Right forelimb (tissue), 1 donor: ENCODE data around the gene SMARCAL1.

Experiments used
- DNase-seq: peaks from one replicate; pipeline ENCODE4 v3.0.0-alpha.2; 2018

SMARCAL1 gene

DNA sequence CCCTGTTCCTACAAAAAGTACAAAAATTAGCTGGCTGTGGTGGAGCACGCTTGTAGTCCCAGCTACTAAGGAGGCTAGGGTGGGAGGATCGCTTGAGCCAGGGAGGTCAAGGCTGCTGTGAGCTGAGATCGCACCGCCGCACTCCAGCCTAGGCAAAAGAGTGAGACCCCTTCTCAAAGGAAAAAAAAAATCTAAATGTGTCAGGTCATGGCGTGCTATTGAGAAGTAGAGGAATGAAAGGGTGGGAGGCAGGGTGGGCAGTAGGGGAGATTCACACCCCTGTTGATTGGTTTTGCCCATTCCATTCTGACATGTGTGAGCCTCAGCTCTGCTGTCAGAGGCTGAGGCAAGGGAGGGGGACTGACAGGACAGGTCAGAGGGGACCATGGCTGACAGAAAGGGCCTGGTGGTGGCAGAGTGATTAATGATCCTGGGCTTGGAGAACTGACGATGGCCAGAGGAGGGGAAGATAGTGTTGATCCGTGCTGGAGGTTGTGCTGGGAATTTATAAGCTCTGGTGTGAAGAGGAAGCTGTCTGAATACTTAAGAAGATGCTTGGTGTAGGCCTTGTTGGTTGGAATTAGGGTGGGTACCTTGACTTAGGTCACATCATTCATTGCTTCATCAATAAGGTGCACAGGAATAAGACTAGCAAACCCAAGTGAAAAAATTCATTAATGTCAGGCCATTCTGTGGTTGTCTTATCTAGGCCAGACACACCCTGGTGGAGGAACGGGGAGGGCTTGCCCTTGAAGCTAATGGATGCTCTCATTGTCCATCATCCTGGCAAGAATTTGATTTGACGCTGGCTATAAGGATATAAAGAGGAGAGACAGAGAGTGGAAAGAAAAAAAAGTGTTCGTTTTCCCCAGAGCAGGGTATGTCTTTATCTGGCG is 19.1 kb upstream of the SMARCAL1 start:
- DNase-seq: no peak

DNA sequence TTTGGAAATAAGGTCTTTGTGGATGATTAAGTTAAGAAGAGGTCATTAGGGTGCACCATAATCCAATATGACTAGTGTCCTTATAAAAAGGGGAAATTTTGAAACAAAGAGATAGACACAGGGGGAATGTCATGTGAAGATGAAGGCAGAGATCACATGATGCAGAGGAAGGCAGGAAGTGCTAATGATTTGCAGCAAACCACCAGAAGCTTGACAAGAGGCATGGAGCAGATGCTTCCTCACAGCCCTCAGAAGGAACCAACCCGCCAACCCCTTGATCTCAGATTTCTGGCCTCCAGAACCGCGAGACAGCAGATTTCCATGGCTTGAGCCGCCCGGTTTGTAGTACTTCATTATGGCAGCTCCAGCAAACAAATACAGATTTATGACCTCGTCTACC is 17.4 kb upstream of the SMARCAL1 start:
- no peak for DNase-seq

DNA sequence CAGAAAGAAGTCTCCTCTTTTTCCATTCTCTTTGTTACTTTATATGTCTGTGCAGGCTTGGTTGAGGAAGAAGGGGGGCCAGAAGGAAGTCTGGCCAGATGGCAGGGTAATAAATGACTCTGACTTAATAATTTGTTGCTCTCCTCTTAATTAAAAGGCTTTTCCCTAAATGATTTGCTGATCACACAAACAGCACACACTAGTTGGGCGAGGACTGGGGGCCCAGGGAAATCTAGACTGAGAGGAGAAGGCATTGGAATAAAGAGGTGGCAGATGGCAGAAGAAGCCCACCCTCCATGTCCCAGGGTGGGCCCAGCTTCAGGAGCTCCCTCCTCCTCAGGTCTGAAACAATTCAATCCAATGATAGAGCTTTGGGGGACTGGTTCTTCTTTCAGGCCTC is 12.7 kb upstream of the SMARCAL1 start:
- DNase-seq: no peak

DNA sequence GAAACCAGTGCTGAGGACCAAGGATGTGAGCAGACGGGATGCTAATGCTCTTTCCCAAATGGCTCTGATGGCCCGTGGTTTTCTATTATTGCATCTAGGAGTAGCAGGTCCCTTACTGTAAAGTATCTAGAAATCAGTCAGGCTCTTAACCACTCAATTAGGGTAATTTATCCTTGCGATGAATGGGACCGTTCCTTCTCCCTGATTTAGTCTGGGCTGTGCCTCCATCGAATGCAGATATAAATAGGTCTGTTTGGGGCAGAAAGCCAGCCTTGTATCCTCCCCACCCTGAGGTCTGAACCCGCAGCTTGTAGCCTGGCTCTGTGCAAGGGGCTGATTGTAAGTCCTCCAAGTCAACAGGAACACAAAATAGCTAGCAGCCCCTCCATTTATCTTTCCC is 9.5 kb upstream of the SMARCAL1 start:
- no peak for DNase-seq

DNA sequence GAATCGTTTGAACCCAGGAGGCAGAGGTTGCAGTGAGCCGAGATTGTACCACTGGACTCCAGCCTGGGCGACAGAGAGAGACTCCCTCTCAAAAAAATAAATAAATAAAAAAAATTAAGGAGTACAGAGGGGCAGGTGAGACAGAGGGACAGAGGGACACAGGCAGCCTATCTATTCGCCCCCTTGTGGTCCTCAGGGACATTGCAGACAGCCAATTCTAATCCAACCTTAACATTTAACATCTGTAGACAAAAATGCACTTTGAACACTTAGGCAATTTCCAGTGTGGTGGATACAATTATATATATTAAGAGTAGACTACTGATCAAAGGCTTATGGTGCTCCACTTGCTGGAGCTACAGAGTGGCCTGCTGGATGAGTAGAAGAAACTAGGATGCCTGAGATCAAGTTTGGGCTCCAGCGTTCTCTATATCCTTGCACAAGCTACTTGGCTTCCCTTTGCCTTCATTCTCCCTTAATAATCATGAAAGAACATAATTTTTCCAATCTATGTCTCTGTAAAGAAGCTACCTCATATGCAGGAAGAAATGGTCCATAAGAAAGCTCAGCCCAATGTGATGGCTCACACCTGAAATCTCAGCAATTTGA is 8.2 kb upstream of the SMARCAL1 start:
- DNase-seq: no peak

DNA sequence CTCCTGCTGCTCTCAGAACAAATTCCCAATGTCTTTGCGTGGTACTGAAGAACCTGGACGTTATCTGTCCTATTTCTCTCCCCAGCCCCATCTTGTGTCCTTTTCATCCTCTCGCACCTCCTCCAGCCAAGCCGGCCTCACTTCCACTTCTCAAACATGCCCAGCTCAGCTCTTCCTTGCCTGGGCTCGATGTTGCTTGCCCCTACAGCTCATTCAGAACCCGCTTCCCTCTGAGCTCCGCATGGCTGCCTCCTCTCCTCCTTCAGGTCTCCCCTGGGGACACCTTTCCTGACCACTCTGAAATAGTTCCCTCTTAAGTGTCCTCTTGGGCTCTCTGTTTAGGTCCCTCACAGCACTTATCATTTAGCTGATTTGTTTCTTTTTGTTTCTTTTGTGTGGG is 6.7 kb upstream of the SMARCAL1 start:
- no peak for DNase-seq

DNA sequence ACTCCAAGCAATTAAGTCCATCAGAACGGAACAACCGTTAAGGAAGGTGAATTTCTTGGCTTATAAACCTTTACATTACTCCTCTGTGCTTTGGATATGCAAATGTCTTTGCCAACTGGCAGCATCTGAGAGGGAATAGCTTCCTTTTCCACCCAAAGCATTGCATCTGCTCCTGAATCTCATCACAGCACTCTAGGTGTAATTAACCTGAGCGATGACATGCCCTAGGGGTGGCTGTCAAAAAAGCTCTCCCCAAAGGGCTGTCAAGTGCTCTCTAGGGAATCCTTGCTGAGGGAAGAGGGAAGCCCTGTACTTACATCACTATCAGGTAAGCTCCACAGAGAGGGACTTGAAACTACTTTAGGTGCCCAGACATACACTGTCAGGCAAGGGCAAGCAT is 5.5 kb upstream of the SMARCAL1 start:
- DNase-seq: no peak

DNA sequence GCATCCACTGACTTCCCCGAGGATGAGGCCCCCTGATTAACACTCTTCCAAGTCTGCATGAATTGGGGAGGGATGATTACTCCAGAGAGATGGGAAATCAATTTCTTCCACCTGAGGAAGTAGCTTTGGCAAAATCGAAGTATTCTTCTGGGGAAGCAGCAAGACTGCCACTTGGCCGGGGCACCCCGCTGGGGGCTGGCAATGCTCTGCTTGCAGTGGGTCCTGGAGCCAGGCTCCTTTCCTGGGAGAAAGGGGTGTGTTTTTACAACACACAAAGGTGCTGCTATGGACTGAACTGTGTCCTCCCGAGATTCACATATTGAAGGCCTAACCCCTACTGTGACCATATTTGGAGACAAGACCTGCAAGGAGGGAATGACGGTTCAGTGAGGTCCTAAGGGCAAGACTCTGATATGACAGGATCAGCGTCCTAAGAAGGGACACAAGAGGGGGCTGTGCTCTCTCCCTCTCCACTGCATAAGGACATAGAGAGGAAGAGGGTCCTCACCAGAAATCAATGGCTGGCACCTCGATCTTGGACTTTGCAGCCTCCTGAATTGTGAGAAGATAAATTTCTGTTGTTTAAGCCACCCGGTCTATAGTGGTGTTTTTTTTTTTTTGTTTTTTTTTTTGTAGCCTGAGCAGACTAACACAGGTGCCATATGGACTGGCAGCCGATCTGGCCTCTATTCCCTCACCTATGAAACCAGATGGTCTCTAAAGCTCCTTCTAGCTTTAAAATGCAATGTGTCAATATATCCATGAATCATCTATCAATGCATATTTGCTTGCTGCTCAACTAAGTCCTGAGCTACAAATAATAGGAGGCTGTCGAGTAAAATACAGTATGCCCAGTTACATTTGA is 3.6 kb upstream of the SMARCAL1 start:
- no peak for DNase-seq

DNA sequence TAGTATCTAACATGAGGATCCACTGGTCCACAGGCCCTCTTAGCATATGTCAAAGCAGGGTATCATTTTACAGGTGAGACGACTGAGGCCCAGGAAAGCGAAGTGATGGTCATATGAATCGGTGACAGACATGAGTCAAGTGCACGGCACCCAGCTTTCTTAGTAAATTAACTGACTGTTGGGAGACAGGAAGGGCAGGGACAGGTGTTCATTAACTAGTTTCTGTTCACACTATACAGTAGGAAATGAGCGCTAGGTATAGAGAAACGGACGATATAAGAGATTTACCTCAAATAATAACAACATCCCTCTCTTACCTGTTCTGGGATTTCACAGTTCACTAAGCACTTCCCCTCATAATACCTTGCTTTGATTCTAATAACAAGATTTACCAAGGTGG is 1.7 kb upstream of the SMARCAL1 start:
- DNase-seq: no peak

DNA sequence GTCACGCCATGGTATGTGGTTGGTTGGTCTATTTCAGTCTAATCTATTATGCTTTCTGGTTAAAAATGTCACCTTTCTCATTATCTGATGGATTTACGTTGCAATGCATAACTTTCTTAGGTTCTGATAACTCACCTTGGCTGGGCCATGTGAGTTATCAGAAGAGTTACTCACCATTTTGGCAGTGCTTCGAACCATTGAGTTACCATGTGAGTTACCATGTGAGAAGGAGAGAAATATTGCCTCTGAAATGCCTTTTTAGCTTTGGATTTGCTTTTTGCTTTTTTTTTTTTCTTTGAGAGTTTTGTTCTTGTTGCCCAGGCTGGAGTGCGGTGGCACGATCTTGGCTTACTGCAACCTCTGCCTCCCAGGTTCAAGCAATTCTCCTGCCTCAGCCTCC is 1.6 kb downstream of the SMARCAL1 start:
- DNase-seq: no peak

DNA sequence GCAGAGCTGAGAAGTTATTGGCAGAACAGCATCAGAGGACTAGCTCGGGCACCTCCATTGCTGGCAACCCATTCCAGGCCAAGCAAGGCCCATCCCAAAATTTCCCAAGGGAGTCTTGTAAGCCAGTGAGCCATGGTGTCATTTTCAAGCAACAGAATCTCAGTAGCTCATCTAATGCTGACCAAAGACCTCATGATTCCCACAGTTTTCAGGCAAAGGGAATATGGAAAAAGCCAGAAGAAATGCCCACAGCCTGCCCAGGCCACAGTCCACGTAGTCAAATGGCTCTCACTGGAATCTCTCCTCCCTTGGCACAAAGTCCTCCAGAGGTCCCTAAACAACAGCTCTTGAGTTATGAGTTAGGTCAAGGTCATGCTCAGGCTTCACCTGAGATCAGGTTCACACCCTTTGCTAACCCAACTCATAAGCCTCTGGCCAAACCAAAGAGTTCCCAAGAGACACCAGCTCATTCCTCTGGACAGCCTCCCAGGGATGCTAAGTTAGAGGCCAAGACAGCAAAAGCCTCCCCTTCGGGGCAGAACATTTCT is 2.6 kb downstream of the SMARCAL1 start:
- no peak for DNase-seq

DNA sequence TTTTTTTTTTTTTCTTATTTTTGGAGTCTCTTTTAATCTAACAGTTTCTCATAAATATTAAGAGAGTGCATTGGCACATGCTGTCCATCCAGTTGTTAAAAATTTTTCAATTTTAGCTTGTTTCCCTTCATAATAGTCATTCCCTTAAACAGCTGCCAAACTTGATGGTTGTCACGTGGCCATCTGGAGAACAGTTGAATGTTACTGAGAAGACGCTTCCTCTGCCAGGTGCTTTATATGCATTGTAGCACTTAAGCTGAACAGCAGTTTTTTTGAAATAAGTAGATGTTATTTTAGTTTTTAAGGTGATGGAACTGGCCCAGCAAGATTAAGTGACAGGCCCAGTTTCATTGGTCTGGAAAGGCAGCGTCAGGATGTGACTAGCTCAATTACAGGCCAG is 3.3 kb downstream of the SMARCAL1 start:
- no peak for DNase-seq

DNA sequence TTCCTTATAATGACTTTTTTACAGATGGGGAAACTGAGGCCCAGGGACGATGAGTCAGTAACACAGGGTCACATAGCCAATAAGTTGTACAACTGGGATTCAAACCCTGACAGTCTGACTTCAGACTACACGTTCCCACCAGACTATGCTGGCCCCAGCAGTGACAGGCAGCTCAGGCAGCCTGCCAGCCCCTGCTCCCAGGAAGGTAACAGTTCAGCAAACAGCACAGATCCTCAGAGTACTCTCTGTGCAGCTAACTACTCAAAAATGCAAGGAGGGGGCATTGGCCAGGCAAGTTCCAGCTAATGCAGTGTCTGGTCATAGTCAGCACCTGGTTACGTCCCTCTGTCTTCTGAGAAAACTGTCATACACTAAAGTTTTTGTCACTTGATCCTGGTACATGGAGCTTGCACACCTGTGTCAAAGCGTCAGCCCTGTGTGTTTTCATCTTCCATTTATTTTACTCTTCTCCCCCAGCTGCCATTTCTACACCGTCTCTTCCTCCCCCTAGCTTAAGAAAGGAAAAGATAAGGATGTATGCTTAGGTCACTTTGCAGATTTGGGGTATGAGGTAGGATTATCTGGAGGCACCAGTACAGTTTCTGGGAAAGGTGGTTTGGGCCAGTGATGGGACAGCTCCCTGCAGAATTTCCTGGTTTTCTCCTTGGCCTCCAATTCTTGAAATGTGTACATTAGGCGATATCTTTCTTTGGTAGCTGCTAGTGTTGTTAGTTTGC is 4.5 kb downstream of the SMARCAL1 start:
- no peak for DNase-seq

DNA sequence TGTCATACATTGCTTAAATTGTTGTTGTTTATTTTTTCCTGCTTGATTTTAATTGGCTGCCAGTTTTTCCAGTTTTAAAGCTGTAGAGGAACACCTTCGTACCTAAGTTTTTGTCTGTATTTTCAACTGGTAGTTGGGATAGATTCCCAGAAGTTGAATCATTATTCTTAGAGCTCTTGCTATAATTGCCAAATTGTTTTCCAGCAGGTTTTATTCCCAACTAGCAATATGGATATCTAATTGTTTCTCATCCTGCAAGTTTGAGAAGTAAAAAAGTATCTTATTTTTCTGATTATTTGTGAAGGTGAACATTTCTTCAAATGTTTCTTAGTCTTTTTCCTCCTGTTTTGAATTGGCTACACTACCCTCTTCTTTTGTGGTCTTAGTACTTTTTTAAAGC is 6.7 kb downstream of the SMARCAL1 start:
- no peak for DNase-seq

DNA sequence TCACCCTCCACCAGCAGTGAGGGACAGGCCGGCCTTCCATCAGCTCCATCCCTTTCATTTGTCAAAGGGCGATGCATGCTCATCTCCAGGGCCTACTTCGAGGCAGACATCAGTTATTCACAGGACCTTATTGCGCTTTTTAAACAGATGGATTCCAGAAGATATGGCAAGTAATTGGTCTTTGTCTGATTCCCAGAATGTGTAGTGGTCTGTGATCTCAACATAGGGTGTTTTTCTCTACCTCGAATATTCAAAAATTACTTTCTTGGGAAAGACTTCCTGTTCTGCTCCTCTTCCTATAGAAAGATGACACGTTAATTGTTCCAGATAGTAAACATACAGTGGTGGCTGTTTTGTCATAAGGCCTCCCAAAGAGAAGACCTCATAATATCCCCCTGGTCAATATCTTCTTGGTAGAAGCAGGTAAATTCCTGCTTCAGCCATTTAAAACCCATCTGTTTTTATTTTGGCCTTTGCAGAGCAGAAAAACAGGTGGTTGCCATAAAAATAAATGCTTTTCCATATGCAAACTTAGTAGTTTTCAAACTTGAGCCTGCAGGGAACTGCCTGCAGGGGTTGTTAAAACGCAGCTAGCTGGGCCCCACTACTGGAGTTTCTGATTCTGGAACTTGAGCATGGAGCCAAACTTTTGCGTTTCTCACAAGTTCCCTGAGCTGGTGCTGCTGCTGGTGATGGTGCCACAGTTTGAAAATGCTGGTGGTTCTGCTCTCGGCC is 8.2 kb downstream of the SMARCAL1 start:
- DNase-seq: no peak

DNA sequence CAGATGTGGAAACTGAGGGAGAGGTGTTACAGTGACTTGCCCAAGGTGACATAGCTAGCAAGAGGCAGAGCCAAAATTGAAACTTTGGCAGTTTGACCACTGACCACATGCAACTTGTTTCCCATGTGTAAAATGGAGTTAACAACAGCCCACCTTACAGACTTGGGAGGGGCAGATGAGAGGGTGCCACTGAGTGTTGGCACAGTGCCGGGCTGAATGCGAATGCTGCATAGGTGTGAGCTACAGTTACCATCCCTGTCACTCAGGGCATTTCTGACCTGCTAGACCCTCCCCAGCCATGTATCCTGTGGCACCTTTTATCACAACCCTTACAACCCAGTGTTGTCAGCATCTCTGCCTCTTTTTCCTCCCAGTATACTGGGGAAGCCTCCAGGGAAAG is 10.8 kb downstream of the SMARCAL1 start:
- DNase-seq: no peak

DNA sequence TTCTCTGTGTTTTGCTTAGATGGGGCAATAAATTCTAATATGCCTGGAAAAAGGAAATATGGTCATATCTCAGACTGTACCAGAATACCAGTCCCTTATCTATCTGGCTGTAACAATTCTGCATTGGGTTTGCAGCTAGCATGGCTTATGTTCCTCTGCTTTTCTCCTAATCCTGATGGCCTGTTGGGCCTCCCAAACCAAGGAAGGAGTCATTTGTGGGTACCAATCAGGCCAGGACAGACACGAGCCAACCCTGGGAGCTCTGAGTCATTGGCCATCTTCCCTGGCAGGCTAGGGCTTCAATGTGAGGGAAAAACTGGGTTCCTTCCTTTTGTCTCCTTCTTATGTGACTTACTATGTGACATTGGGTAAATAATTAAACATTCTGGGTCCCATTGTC is 12.0 kb downstream of the SMARCAL1 start:
- DNase-seq: no peak

DNA sequence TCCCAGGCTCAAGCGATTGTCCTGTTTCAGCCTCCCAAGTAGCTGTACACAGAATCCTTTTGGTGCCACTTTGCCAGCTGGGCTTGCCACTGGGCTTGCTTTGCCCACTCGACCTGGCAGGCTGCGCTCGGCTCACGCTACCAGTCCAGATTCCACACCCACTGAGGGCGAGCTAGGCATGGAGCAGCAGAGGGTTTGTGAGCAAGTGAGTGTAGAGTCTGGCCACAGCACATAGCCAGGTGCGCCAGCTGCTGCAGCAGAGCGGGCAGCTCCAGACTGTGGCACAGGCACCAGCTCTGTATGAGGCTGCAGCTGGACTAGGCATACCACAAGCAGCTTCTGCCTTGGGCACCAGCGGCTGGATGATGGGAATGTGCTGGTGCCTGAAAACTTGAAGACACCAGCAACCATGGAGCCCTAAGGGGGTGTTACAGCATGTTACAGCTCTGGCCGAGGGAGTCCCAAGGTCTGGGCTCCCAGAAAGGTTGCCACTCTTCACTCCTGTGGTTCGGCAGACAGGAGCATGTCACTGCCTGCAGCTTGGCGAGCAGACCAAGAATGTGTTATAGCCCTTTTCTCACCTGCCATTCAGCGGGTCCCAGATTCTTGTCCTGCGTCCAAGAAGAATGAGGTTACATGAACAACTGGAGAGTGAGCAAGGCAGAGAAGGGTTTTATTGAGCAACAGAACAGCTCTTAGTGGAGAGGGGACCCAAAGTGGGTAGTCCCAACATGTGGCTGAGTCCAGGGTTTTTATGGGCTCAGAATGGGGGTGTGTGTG is 12.9 kb downstream of the SMARCAL1 start:
- no peak for DNase-seq

DNA sequence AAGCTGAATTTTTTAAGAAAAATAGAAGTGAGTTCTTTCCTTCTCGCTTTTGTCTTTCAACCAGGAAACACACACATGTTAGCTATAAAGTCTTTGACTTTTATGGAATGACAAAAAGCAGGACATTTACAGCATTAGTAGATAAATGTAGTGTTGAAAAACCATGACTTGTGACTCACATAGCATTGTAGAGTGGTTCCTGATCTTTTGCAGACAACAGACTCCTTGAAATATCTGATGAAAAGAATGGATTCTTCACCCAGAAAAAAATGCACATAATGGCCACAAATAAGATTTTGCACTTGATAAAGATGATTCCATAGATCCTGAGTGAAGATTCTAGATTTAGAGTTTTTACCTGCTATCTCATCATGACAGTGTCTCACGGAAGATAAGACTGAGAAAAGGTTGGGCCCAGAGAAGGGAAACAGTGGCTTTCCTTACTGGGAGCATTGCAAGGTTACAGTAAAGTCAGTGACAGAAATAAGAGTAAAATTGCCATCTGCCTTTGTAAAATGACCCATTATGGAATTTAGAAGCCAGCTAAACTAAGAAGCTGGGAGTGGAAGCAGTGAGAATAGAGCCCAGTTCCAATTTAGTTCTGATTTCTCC is 14.0 kb downstream of the SMARCAL1 start:
- DNase-seq: no peak

DNA sequence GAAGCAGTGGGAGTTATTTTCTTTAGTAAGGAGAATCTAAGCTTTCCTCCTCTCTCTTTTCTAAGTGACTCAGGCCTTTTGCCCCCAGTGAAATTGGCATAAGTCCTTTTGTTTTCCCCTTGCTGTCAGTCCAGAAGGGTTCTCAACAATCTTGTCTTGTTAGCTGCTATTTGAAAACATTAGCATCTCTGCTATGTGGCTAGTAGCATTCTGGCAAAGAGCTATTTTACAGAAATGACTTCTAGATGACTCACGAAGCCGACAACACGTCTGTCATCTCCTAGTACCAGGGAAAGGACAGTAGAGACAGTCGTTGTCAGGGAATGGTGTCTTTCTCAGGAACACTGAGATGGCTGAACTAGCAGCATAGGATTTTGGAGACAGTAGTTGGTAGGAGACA is 14.7 kb downstream of the SMARCAL1 start:
- DNase-seq: no peak
